ENCODE data around the gene SPAG16. TPM values are rescaled to one million over a fixed set of nuclear protein-coding genes. Genes with fewer than 3 reads are reported as not detected.

The SPAG16 gene
- polyA plus RNA-seq, 4 donors = 37.2 to 72.6 (median 65.7) TPM

DNA sequence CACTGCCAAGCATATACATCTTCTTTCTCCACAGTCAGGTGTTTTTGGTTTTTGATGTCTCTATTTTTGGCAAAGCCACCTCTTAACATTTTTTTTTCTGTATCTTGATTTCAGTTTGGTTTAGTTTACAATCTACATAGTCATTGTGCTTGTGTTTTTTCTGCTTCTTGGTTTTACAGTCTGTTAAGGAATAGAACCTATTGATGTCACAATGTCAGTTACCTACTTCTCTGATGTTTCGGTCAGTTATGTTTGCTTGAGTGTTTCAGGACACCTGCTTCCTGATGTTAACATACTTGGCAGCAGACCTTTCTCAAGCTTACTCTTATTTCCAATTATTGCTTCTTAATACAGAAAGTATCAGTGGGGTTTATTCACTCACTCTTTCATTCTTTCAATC lies 253.3 kb downstream of the SPAG16 start:
- no peak for DNase-seq (ENCODE audit: low read depth in 4 of 4, low spot score in 3 of 4)

DNA sequence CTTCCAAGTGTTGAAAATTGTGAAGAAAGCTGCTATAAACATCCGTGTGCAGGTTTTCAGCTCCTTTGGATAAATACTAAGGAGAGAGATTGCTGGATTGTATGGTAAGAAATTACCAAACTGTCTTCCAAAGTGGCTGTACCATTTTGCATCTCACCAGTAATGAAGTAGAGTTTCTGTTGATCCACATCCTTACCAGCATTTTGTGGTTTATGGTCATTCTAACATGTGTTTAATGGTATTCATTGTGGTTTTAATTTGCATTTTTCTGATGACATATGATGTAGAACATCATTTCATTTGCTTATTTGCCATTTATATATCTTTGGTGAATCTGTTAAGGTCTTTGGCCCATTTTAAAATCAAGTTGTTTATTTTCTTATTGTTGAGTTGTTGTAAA lies 260.7 kb downstream of the SPAG16 start:
- DNase-seq (ENCODE audit: low read depth in 4 of 4, low spot score in 3 of 4) = no peak

DNA sequence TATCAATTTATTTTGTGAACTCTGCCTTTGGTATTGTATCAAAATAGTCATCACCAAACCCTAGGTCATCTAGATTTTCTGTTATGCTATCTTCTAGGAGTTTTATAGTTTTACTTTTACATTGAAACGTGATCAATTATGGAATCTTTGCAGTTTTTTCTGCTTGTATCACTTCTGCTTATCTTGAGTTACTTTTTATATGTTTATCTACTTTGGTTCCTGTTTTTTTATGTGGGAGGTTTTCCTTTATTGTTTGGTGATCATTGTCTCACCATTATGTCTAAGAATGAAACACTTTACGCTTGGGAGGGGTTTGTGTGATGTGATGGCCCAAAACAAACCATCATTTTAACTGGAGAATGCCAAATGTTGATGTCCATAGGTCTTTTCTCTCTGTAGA lies 261.2 kb downstream of the SPAG16 start:
- no peak for DNase-seq (ENCODE audit: low read depth in 4 of 4, low spot score in 3 of 4)

DNA sequence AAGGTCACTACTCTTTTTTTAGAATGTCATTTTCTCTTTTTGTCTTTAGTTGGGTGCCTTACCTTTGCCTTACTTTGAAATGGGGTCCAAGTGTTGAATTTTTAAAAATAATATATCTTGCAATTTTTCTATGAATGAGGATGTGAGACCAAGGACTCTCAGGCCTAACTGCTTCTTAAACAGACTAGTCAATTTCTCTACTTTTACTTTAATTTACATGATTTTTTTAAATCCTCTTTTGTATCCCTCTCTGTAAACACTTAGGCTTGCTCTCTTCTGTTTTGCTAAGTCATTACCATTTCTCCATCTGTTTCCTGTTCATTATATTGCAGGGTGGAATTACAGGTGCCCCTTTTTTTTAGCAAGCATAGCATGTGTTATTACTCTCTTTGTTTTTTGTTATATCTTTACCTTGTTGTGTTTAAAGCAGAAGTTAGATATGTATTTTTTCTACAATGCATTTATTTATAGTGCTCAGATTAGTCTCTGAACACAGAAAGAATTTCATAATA lies 261.8 kb downstream of the SPAG16 start:
- no peak for DNase-seq (ENCODE audit: low read depth in 4 of 4, low spot score in 3 of 4)

DNA sequence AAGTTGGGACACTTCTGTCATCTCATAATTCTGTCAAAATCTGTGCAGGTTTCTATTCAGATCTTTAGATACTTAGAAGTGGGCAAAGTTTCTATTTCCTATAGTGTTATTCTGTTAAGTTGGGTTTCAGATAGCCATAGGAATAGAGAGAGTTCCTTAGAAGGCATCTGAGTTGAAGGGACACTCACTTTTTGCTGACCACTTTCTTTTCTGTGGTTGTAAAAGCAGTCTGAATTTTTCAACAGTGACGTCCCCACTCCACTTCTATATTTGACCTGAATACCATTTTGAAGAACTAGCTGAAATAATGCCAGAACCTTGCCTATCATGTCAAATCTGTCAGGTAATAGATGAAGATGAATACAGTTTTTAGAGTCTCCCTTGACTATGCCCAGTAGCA lies 267.3 kb downstream of the SPAG16 start:
- no peak for DNase-seq (ENCODE audit: low read depth in 4 of 4, low spot score in 3 of 4)

DNA sequence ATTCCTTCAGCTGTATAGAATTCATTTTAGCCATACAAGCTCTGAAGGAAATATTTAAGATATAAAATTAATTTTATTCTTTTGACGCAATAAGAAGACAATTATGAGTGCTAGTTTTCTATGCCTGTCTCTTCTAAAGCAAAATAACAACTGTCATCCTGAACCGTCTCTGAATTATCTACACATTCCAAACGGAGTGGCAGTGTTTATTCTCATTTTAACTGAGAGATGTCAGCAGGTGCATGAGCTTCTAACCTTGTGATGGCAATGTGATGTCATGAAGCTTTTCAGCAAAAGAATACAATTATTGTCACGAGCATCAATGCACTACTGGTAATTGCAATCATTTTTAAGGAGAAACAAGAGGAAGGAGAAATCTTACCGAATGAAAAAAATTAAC lies 274.8 kb downstream of the SPAG16 start:
- DNase-seq (ENCODE audit: low read depth in 4 of 4, low spot score in 3 of 4) = no peak

DNA sequence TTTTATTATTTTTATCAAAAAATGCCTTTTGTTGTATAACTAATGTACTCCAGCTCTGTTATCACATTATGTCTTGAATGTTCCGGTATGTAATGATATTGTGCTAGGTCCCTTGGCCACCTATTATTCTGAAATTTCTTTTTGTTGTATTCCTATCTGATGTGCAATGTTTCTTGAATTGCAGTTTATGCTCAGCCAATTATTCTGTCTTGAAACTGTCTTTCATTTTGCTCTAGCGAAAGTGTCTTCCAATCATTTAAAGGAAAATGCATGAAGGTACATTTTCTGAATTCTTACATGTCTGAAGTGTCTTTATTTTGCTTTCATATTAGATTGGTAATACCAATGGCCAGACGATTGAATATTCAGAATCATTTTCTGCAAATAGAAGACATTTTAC lies 277.5 kb downstream of the SPAG16 start:
- DNase-seq (ENCODE audit: low read depth in 4 of 4, low spot score in 3 of 4) = no peak

DNA sequence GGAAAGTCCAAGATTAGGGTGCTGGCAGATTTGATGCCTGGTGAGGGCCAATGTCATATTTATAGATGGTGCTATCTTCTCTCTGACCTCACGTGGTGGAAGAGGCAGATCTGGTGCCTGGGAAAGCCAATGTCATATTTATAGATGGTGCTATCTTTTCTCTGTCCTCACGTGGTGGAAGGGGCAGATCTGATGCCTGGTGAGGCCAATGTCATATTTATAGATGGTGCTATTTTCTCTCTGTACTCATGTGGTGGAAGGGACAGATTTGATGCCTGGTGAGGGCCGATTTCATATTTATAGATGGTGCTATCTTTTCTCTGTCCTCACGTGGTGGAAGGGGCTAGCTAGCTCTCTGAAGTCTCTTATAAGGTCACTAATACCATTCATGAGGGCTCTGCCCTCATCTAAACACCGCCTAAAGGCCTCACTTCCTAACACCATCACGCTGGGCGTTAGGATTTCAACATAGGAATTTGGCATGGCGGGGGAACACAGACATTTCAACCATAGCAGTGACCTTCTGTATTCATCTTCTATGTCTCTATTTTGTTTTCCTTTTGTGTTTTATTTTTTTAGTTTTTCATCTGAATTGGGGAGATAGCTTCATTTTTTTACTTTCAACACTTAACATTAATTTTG lies 278.4 kb downstream of the SPAG16 start:
- no peak for DNase-seq (ENCODE audit: low read depth in 4 of 4, low spot score in 3 of 4)

DNA sequence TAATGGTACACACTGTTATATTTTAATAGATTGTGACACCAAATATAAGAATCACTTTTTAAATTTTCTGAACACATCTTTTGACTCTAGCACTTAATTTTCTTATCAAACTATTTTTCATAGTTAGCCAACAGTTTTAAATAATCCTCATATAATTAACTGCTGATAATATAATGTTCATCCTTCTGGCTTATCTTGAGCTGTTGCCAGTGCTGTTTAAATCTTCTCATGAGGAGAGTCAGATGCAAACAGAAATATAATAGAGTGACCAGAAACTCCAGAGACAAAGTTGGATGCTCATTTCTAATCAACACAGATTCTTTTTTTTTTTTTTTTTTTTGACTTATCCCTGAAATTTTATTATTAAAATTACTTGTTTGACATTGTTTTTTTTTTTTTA lies 282.6 kb downstream of the SPAG16 start:
- no peak for DNase-seq (ENCODE audit: low read depth in 4 of 4, low spot score in 3 of 4)

DNA sequence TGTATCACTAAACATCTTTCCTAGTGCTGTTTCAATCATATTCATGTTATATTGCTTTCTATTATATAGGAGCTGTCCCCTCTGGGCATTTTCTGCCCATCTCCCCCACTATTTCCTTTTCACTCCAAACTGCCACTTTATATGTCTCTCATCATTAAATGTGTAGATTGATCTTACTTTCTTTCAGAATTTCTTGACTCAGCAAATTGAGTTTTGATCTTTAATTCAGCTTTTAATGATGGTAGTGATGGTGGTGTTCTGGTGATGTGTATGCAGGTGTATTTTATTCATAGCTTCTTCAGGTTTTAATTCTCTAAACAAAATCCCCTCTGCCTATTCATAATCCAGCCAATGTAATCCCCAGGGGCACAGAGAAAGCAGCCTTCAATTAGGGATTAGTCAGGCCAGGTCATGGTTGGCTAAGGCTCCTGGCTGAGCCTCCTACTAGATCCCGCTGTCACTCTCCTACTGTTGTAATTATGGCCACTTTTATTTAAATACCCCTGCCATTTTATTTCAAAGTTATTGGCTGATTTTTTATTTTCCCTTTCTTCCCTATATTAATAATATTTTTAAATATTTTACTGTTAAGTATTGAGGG lies 325.4 kb downstream of the SPAG16 start:
- DNase-seq (ENCODE audit: low read depth in 4 of 4, low spot score in 3 of 4) = no peak

DNA sequence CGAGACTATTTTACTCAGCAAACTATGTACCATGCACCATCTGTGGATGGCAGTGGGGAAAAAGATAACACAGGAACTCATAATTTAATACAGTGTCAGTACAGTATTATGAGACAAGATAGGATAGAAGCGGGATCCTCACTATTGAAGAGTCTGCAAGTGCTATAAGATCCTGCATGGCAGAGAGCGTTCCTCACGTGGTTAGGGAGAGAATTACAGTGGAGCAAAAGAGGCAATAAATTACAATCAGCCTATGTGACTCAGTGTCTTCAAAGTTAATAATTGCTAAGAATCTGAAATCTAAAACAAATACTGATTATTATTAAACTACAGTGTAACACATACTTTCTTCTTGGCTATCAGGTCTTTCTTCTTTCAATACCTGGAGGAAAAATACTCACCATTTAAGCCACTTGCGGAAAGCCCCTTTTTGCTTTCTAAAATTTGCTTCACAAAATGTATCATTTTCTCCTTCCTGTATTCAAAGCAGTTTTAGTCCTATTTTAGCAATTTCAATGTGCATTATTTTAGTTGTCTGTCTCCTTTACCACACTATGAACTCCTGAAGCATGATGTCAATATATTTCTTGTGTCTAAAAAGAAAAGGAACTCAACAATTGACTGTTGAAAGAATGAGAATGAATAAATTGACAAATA lies 342.9 kb downstream of the SPAG16 start:
- DNase-seq (ENCODE audit: low read depth in 4 of 4, low spot score in 3 of 4) = no peak

DNA sequence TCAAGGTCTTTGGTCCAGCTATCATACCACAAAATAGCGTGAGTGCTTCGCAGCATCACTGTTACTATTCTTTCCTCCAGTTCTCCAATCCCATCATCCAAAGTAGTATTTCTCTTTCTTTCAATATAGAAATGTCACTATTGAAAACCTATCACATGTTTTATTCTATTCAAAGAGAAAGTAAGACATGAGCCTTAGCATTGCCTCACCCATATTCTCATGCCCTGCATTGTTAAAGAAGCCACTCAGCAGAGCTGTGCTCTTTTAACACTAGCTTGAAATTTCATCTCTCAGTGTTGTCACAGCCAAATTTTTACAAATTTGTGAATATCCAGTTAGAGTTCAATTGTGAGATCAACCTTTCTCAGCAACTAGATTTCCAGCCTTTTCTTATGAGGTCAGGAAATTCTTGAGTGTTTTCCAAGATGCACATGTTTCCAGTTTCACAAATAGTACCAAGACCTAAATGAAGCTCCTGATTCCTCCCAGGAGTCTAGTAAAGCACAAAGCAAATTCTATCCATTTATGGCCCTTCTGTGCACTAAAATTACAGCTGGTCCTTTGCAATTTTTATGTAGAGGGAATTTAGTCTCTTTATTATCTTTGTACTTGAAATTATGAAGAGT lies 343.7 kb downstream of the SPAG16 start:
- DNase-seq (ENCODE audit: low read depth in 4 of 4, low spot score in 3 of 4) = no peak

DNA sequence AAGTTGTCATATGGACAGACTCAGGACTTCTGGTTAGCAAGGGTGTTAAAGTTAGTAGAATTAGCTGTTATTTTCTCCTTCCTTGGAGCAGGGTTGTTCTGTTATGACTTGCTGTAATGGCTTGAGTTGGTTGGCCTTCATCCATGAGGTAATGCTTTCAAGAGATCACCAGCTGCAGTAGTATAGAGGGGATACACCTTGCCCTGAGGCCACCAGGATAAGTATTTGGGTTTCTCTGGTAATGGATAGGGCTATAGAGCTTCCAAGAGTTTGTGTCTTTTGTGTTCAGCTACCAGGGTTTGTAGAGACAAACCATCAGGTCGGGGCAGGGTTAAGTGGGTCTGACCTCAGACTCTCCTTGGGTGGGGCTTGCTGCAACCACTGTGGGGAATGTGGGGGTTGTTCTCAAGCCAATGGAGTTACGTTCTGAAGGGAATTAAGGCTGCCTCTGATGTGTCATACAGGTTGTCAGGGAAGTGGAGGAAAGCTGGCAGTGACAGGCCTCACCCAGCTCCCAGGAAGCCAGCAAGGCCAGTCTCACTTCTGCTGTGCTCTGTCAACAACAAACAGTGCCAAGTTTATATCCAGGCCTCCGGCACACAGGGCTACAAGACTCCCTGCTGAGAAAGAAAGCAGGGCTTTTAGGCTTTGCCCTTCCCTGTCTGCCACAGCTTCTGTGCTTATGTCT lies 356.6 kb downstream of the SPAG16 start:
- no peak for DNase-seq (ENCODE audit: low read depth in 4 of 4, low spot score in 3 of 4)

DNA sequence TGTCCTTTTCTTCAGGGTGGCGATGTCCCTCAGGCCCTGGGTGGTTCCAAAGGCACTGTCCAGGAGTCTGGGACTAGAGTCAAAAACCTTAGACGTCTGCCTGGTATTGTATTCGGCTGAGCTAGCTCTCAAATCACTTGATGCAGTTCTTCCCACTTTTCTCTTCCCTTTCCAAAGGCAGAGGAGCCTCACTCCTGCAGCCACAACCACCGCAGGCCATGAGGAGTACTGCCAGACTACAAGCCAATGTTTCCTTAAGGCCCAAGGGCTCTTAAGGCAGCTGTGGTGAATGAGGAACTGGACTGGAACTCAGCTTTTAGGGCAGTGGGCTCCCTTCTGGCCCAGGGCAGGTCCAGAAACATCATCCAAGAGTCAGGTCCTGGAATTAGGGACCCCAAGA lies 360.7 kb downstream of the SPAG16 start:
- no peak for DNase-seq (ENCODE audit: low read depth in 4 of 4, low spot score in 3 of 4)

DNA sequence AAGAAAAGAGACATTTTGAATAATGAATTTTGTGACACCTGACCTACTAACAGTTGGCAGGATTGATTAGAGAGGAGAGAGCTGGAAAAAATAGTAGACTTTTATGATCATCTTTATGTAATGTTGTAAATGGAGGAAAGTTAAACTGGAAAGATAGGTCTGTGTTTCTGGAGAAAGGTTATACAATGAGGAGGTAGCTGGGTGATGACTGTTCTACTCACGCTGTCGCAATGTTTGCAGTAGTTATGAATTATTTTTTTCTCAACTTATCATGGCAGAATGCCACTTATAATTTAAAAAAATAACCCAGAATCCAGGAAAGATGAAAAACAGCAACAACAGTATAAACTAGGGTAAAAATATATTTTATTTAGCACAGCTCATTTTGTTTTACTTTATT lies 364.9 kb downstream of the SPAG16 start:
- DNase-seq (ENCODE audit: low read depth in 4 of 4, low spot score in 3 of 4) = no peak

DNA sequence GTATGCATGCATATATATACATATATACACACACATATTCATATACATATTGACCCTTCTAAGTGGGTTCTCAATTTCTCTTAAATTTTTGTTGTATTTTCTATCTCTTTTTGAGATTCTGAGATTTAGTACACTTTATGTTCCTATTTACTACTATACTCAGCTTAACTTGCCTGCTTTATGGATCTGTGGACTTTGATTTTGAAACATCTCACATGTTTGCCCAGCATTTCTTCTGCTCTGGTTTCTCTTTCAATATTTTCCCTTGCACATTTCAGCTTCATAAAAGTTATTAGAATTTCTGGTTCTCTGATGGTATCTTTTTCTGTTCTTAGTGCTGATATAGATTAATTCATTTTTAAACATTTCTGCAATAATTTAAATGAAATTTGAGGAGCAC lies 380.6 kb downstream of the SPAG16 start:
- DNase-seq (ENCODE audit: low read depth in 4 of 4, low spot score in 3 of 4) = no peak

DNA sequence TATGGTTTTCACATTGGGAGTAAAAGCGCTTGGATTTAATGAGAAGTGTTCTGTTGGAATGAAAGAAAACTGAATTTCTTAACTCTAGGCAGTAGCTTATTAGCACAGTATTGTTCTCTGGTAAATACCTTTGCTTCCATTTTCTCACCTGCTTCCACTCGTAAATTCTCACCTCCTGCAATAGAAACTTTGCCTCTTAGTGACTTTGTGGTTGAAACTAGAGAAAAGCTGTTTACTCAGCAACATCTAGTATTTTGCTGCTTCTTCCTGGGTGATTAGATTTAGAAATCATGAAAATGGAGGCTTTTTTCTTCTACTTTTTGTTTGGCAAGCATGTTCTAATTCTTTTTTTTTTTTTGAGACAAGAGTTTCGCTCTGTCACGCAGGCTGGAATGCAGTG lies 385.4 kb downstream of the SPAG16 start:
- no peak for DNase-seq (ENCODE audit: low read depth in 4 of 4, low spot score in 3 of 4)

DNA sequence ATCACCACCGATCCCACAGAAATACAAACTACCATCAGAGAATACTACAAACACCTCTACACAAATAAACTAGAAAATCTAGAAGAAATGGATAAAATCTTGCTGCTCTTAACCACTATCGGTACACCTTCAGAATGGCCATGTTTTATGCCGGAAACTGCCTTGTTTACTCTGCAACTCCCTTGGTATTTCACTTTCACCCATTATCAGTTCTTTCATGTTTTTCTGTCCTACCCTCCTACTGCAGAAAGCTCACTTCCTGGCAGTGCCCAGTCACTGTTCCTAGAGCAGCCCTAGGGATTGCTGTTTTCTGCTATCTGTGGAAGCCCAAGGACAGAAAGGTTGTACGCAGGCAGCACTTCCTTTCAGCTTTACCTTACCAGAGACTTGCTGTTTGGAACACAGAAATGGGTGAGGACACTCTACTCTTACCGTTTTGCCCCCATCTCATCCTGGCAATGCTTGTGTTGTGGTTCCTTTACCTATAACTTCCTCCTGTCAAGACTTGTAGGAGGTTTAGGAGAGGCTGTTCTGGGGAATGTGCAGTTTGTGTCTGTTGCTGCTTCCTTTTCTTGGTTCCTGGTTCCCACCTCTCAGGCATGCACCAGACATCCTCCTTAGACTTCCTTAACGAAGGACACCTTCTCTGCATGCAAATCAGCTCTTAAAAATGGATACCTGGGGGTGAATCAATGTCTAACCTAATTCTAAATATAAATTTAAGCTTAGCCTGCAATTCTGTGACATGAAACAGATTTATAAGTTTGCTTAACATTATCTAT lies 394.4 kb downstream of the SPAG16 start:
- no peak for DNase-seq (ENCODE audit: low read depth in 4 of 4, low spot score in 3 of 4)

DNA sequence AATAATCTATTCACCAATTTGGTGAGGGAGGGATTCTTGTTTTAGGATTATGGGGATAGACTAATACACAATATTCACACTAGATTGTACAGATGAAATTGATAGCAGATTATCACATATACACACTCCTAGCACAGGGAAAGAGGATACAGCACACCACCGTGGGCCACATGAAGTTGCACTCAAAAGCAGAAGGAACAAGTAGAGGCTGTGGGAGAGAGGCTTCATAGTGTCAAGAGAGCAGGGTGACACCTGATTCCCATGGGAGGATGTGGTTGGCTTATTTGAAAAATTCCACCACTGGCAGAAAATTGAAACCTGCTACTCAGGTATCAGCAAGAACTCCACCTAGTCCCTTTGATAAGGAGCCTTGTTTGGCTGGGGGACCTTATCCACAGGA lies 395.6 kb downstream of the SPAG16 start:
- no peak for DNase-seq (ENCODE audit: low read depth in 4 of 4, low spot score in 3 of 4)

DNA sequence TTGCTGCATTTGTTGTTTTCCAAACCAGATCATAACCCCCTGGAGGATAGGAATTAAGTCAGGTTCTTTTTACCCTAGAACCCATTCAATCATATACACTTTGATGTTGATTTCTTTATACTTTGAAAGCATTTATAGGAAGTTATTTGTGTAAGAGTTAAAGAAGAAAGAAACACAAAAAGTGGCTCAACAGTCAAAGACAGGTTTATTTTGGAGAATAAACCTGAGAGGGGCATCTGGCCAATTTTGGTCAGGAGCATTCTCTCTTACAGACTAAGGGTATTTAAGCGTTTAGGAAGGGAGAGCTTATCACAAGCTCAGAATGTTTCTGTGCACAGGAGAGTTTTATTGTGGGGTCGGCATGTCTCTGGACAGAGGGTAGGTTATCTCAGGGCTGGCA lies 398.0 kb downstream of the SPAG16 start:
- no peak for DNase-seq (ENCODE audit: low read depth in 4 of 4, low spot score in 3 of 4)
